Neural cell (in vitro differentiated cells): ENCODE results near the gene GPI.

ENCODE experiments used
- CTCF ChIP-seq: fragments of 450-650 bp; IDR thresholded peaks from 2 replicates; pipeline ENCODE4 v1.5.1; 2014; ENCODE audit warnings: antibody characterized with exemption, mild to moderate bottlenecking, moderate library complexity; ENCODE audit not compliant: poor library complexity, severe bottlenecking
- EP300 ChIP-seq: fragments of 450-650 bp; conservative IDR thresholded peaks from 2 replicates; pipeline ENCODE4 v1.6.1; 2014; ENCODE audit warnings: antibody characterized with exemption, mild to moderate bottlenecking, moderate library complexity; ENCODE audit not compliant: poor library complexity, severe bottlenecking
- EZH2 ChIP-seq: fragments of 200-600, 300-800 bp; shearing (Covaris generic), sonication (generic); IDR thresholded peaks from 2 replicates; pipeline ENCODE4 v1.6.1; 2014; ENCODE audit warnings: antibody characterized with exemption, low read length, borderline replicate concordance, mild to moderate bottlenecking; ENCODE audit not compliant: insufficient read depth, poor library complexity, severe bottlenecking
- POLR2AphosphoS5 ChIP-seq: IDR thresholded peaks from 2 replicates; pipeline ENCODE4 v1.6.1; 2012
- REST ChIP-seq: IDR thresholded peaks from 2 replicates; pipeline ENCODE4 v1.6.1; 2012; ENCODE audit warnings: borderline replicate concordance
- TAF1 ChIP-seq: IDR thresholded peaks from 2 replicates; pipeline ENCODE4 v1.6.1; 2012; ENCODE audit warnings: low read depth

- TF ChIP-seq CTCF (no peak), EZH2 (no peak), REST (no peak), POLR2AphosphoS5 (no peak), EP300 (no peak), TAF1 (no peak)
These were observed 83.2 kb downstream of the GPI start for GRCh38 chr19:34448191-34448590.
